ENCODE results near the gene TRIM66.

Gene TRIM66

DNA sequence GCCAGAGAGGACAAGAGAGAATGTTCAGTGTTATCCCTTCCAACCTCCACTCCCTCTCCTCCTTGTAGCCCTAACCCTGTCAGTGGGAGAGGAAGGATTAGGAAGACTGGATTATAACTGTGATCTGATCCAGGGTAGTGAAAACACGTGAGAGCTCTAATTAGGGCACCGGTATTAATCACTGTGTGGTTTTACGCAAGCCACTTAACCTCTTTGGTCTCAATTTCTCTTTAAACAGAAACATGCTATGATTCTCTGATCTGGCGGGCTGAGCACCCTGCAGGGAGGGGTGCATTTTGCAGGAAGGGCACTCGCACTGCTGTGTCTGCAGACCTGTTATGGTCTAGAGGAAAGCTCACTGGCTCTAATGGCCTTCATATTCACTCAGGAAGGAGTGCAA lies 11.7 kb upstream of the TRIM66 start:
- no peak for TF ChIP-seq NFIC (IDR thresholded peaks at IDR 0.05)
- TF ChIP-seq, protein P1, sequence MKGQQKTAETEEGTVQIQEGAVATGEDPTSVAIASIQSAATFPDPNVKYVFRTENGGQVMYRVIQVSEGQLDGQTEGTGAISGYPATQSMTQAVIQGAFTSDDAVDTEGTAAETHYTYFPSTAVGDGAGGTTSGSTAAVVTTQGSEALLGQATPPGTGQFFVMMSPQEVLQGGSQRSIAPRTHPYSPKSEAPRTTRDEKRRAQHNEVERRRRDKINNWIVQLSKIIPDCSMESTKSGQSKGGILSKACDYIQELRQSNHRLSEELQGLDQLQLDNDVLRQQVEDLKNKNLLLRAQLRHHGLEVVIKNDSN (IDR thresholded peaks at IDR 0.05): no peak
- TF ChIP-seq ZBTB7A (IDR thresholded peaks at IDR 0.05; ENCODE audit: low read depth): no peak

DNA sequence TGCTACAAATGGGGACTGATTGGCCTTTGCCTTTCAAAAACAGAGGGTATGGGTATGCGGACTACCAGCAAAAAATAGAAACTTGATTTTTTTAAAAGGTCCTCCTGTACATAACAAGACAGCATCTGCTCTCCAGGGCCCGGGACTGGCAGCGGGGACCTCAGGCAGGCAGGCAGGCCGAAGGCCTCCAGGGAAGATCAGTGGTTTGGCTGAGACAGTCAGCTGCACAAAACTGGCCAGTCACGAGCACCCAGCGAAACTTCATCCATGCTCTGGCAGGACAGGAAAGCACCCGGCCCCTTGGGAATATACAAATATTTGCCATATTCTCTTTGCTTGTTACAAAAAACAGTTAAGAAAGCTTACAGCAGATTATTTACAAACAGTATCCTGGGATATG lies 11.1 kb upstream of the TRIM66 start:
- no peak for TF ChIP-seq EGR1 (IDR thresholded peaks at IDR 0.05)
- TF ChIP-seq, protein P1 (IDR thresholded peaks at IDR 0.05): no peak
- TF ChIP-seq, protein P2, sequence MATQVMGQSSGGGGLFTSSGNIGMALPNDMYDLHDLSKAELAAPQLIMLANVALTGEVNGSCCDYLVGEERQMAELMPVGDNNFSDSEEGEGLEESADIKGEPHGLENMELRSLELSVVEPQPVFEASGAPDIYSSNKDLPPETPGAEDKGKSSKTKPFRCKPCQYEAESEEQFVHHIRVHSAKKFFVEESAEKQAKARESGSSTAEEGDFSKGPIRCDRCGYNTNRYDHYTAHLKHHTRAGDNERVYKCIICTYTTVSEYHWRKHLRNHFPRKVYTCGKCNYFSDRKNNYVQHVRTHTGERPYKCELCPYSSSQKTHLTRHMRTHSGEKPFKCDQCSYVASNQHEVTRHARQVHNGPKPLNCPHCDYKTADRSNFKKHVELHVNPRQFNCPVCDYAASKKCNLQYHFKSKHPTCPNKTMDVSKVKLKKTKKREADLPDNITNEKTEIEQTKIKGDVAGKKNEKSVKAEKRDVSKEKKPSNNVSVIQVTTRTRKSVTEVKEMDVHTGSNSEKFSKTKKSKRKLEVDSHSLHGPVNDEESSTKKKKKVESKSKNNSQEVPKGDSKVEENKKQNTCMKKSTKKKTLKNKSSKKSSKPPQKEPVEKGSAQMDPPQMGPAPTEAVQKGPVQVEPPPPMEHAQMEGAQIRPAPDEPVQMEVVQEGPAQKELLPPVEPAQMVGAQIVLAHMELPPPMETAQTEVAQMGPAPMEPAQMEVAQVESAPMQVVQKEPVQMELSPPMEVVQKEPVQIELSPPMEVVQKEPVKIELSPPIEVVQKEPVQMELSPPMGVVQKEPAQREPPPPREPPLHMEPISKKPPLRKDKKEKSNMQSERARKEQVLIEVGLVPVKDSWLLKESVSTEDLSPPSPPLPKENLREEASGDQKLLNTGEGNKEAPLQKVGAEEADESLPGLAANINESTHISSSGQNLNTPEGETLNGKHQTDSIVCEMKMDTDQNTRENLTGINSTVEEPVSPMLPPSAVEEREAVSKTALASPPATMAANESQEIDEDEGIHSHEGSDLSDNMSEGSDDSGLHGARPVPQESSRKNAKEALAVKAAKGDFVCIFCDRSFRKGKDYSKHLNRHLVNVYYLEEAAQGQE (IDR thresholded peaks at IDR 0.05; ENCODE audit: low read depth): no peak
- no peak for TF ChIP-seq CEBPB (IDR thresholded peaks at IDR 0.05)
- no peak for TF ChIP-seq FOXM1 (IDR thresholded peaks at IDR 0.05; ENCODE audit: borderline replicate concordance, low read depth)
- TF ChIP-seq NFIC (IDR thresholded peaks at IDR 0.05): no peak
- TF ChIP-seq EP300 (IDR thresholded peaks at IDR 0.05; ENCODE audit: borderline replicate concordance): no peak
- TF ChIP-seq ZBTB7A (IDR thresholded peaks at IDR 0.05; ENCODE audit: low read depth): no peak
- no peak for TF ChIP-seq TEAD4 (IDR thresholded peaks at IDR 0.05)
- no peak for TF ChIP-seq YY1 (IDR thresholded peaks at IDR 0.05; ENCODE audit: low read depth)
- no peak for TF ChIP-seq RAD21 (IDR thresholded peaks at IDR 0.05; ENCODE audit: low read depth)
- no peak for TF ChIP-seq TCF12 (IDR thresholded peaks at IDR 0.05; ENCODE audit: low read depth)
- TF ChIP-seq CREB1 (IDR thresholded peaks at IDR 0.05; ENCODE audit: low read depth): no peak
- TF ChIP-seq, protein P3, sequence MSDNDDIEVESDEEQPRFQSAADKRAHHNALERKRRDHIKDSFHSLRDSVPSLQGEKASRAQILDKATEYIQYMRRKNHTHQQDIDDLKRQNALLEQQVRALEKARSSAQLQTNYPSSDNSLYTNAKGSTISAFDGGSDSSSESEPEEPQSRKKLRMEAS (IDR thresholded peaks at IDR 0.05): no peak
- TF ChIP-seq TAF1 (IDR thresholded peaks at IDR 0.05; ENCODE audit: low read depth): no peak

DNA sequence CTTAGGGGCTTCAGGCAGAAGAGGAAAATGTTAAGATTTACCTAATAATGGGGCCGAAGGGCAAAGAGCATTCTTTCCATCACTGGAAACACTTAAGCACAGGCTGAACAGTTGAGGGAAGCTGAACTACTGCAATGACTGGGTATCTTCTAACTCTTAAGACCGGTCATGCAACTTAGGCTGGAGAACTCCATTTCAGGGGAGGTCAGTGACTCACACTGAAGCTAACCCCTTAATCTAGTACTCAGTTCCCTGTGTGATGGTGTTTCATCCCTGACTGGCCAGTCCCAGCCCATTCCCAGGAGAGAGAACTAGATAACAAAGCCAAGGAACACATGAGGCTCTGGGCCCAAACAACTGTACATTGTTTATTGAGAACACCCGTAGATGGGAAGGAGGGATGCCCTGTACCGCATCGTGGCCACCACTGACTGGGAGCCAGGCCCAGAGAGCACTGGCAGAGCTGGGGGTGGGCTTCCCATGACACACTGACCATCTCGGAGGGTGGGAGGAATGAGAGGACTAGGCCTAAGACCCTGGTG lies 10.6 kb upstream of the TRIM66 start:
- TF ChIP-seq TEAD4 (IDR thresholded peaks at IDR 0.05) (no peak), CEBPB (IDR thresholded peaks at IDR 0.05) (no peak), TCF12 (IDR thresholded peaks at IDR 0.05; ENCODE audit: low read depth) (no peak), EGR1 (IDR thresholded peaks at IDR 0.05) (no peak), TAF1 (IDR thresholded peaks at IDR 0.05; ENCODE audit: low read depth) (no peak)
- TF ChIP-seq, protein P1 (IDR thresholded peaks at IDR 0.05): no peak

DNA sequence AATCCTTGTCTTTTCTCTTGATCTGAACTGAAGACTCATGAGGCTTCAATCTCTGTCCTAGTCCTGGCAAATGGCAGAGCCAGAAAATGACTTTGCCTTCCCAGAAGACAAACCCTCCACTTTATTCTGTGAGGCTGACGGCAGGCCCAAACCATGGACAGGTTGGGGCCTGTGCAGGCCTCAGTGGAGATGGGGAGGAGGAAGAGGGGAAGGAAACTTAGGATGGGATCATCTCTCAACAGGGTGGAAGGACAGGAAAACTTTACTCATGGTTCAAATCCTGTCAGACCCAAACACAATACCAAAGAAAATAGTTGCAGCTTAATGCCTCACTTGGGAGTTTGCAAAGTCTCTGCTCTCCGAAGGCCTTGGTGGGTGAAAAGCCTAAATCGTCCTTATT lies 10.0 kb upstream of the TRIM66 start:
- TF ChIP-seq FOXM1 (IDR thresholded peaks at IDR 0.05; ENCODE audit: borderline replicate concordance, low read depth): no peak

DNA sequence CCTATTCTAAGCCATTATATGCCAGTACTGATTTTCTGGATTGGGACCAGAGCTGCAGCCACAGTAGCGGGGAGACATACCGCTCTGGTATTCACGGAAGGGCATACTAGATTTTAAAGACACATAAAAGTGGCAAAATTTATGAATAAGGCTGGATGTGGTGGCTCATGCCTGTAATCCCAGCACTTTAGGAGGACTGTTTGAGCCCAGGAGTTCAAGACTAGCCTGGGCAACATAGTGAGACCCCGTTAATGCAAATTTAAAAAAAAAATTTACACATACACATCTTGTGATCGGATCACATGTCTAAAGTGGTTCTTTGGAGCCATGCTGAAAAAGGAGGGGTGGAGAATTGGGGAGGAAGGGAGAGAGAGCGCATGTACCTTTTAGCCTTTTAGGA lies 9.1 kb upstream of the TRIM66 start:
- TF ChIP-seq FOXM1 (IDR thresholded peaks at IDR 0.05; ENCODE audit: borderline replicate concordance, low read depth): no peak
- TF ChIP-seq YY1 (IDR thresholded peaks at IDR 0.05; ENCODE audit: low read depth): no peak
- no peak for TF ChIP-seq NFIC (IDR thresholded peaks at IDR 0.05)
- TF ChIP-seq TCF12 (IDR thresholded peaks at IDR 0.05; ENCODE audit: low read depth): no peak
- no peak for TF ChIP-seq RAD21 (IDR thresholded peaks at IDR 0.05; ENCODE audit: low read depth)
- TF ChIP-seq, protein P2 (IDR thresholded peaks at IDR 0.05; ENCODE audit: low read depth): no peak
- TF ChIP-seq, protein P1 (IDR thresholded peaks at IDR 0.05): no peak
